ENCODE results near the gene RAB8B. TPM values are rescaled to one million over a fixed set of nuclear protein-coding genes. Genes with fewer than 3 reads are reported as not detected.
"Not testable (repeated sequence)": the region's sequence is repeated elsewhere in the genome, so short reads cannot be mapped to it uniquely, and the experiment has no call there.

Gene RAB8B
- polyA plus RNA-seq, 1 donor: 23.2 TPM

GRCh38 chr15:63233667-63234423 is 44.4 kb downstream of the RAB8B start:
- H3K9me3 ChIP-seq (ENCODE audit: control insufficient read depth, low read depth, low read length): no peaks in the 10 kb centered on the region

GRCh38 chr15:63234451-63234870 is 45.1 kb downstream of the RAB8B start:
- peaks cover 14% of the 10 kb centered on the region for H3K4me1 ChIP-seq (ENCODE audit: control insufficient read depth, insufficient read depth, low read length)
- no peaks in the 10 kb centered on the region for H3K27me3 ChIP-seq (ENCODE audit: control insufficient read depth, insufficient read depth, low read length)
- peak overlapping the region; percentile 79 for H3K27ac ChIP-seq (ENCODE audit: low read length)
- H3K9me3 ChIP-seq (ENCODE audit: control insufficient read depth, low read depth, low read length): no peaks in the 10 kb centered on the region
- no peak overlapping the region for H3K4me3 ChIP-seq (ENCODE audit: low read length)
- no peaks in the 10 kb centered on the region for H3K36me3 ChIP-seq (ENCODE audit: control insufficient read depth, insufficient read depth, low read length)
- peak; percentile 77 to 88 for DNase-seq
- WGBS (ENCODE audit: insufficient coverage, low lambda C conversion rate): 80% methylated on average over 1 of the region's 5 CpGs

More at GRCh38 chr15:63233667-63234423, 44.4 kb downstream of the RAB8B start:
- H3K27ac ChIP-seq (ENCODE audit: low read length): peak overlapping the region; percentile 79
- 29% methylated on average over 2 of the region's 5 CpGs for WGBS (ENCODE audit: insufficient coverage, low lambda C conversion rate)
- H3K4me1 ChIP-seq (ENCODE audit: control insufficient read depth, insufficient read depth, low read length): peaks cover 14% of the 10 kb centered on the region
- H3K36me3 ChIP-seq (ENCODE audit: control insufficient read depth, insufficient read depth, low read length): no peaks in the 10 kb centered on the region
- no peaks in the 10 kb centered on the region for H3K27me3 ChIP-seq (ENCODE audit: control insufficient read depth, insufficient read depth, low read length)
- peak in 1 of 2 donors; percentile 22 for DNase-seq
- H3K4me3 ChIP-seq (ENCODE audit: low read length): no peak overlapping the region

- DNase-seq: no peak
- Histone ChIP-seq H3K4me3 (ENCODE audit: low read length) (no peak overlapping the region), H3K27ac (ENCODE audit: low read length) (no peak overlapping the region), H3K4me1 (ENCODE audit: control insufficient read depth, insufficient read depth, low read length) (peaks cover 14% of the 10 kb centered on the region), H3K36me3 (ENCODE audit: control insufficient read depth, insufficient read depth, low read length) (no peaks in the 10 kb centered on the region), H3K9me3 (ENCODE audit: control insufficient read depth, low read depth, low read length) (no peaks in the 10 kb centered on the region), H3K27me3 (ENCODE audit: control insufficient read depth, insufficient read depth, low read length) (no peaks in the 10 kb centered on the region)
These were observed 46.9 kb downstream of the RAB8B start for GRCh38 chr15:63236272-63236671.

- not testable (repeated sequence) for H3K27me3 ChIP-seq (ENCODE audit: control insufficient read depth, insufficient read depth, low read length); H3K9me3 ChIP-seq (ENCODE audit: control insufficient read depth, low read depth, low read length); DNase-seq; H3K4me3 ChIP-seq (ENCODE audit: low read length); H3K27ac ChIP-seq (ENCODE audit: low read length); H3K36me3 ChIP-seq (ENCODE audit: control insufficient read depth, insufficient read depth, low read length)
- 100% methylated on average over 1 of the region's 1 CpG for WGBS (ENCODE audit: insufficient coverage, low lambda C conversion rate)
- H3K4me1 ChIP-seq (ENCODE audit: control insufficient read depth, insufficient read depth, low read length): peaks cover 14% of the 10 kb centered on the region
These were observed 47.7 kb downstream of the RAB8B start for GRCh38 chr15:63237086-63237485.

- Histone ChIP-seq H3K4me1 (ENCODE audit: control insufficient read depth, insufficient read depth, low read length) (peaks cover 14% of the 10 kb centered on the region), H3K4me3 (ENCODE audit: low read length) (no peak overlapping the region), H3K36me3 (ENCODE audit: control insufficient read depth, insufficient read depth, low read length) (no peaks in the 10 kb centered on the region), H3K9me3 (ENCODE audit: control insufficient read depth, low read depth, low read length) (no peaks in the 10 kb centered on the region), H3K27me3 (ENCODE audit: control insufficient read depth, insufficient read depth, low read length) (no peaks in the 10 kb centered on the region), H3K27ac (ENCODE audit: low read length) (no peak overlapping the region)
- no peak for DNase-seq
These were observed 48.8 kb downstream of the RAB8B start for GRCh38 chr15:63238171-63238570.

GRCh38 chr15:63238796-63239195 is 49.4 kb downstream of the RAB8B start:
- DNase-seq: no peak
- no CpG with 5 or more reads among the region's 1 CpG for WGBS (ENCODE audit: insufficient coverage, low lambda C conversion rate)
- H3K9me3 ChIP-seq (ENCODE audit: control insufficient read depth, low read depth, low read length): no peaks in the 10 kb centered on the region
- peaks cover 11% of the 10 kb centered on the region for H3K4me1 ChIP-seq (ENCODE audit: control insufficient read depth, insufficient read depth, low read length)
- no peaks in the 10 kb centered on the region for H3K36me3 ChIP-seq (ENCODE audit: control insufficient read depth, insufficient read depth, low read length)
- no peak overlapping the region for H3K27ac ChIP-seq (ENCODE audit: low read length)
- H3K4me3 ChIP-seq (ENCODE audit: low read length): no peak overlapping the region
- H3K27me3 ChIP-seq (ENCODE audit: control insufficient read depth, insufficient read depth, low read length): no peaks in the 10 kb centered on the region

- H3K27me3 ChIP-seq (ENCODE audit: control insufficient read depth, insufficient read depth, low read length): no peaks in the 10 kb centered on the region
- no peaks in the 10 kb centered on the region for H3K9me3 ChIP-seq (ENCODE audit: control insufficient read depth, low read depth, low read length)
- 80% methylated on average over 2 of the region's 3 CpGs for WGBS (ENCODE audit: insufficient coverage, low lambda C conversion rate)
- H3K36me3 ChIP-seq (ENCODE audit: control insufficient read depth, insufficient read depth, low read length): no peaks in the 10 kb centered on the region
- no peak for DNase-seq
- no peak overlapping the region for H3K4me3 ChIP-seq (ENCODE audit: low read length)
- H3K4me1 ChIP-seq (ENCODE audit: control insufficient read depth, insufficient read depth, low read length): no peaks in the 10 kb centered on the region
- no peak overlapping the region for H3K27ac ChIP-seq (ENCODE audit: low read length)
These were observed 50.7 kb downstream of the RAB8B start for GRCh38 chr15:63240109-63240508.

GRCh38 chr15:63241316-63241715 is 51.9 kb downstream of the RAB8B start:
- DNase-seq: no peak
- Histone ChIP-seq H3K36me3 (ENCODE audit: control insufficient read depth, insufficient read depth, low read length) (peaks cover 7% of the 10 kb centered on the region), H3K27ac (ENCODE audit: low read length) (no peak overlapping the region), H3K27me3 (ENCODE audit: control insufficient read depth, insufficient read depth, low read length) (no peaks in the 10 kb centered on the region), H3K4me3 (ENCODE audit: low read length) (no peak overlapping the region), H3K9me3 (ENCODE audit: control insufficient read depth, low read depth, low read length) (no peaks in the 10 kb centered on the region), H3K4me1 (ENCODE audit: control insufficient read depth, insufficient read depth, low read length) (no peaks in the 10 kb centered on the region)
- WGBS (ENCODE audit: insufficient coverage, low lambda C conversion rate): no CpG with 5 or more reads among the region's 1 CpG

- no peak overlapping the region for H3K27ac ChIP-seq (ENCODE audit: low read length)
- no peaks in the 10 kb centered on the region for H3K27me3 ChIP-seq (ENCODE audit: control insufficient read depth, insufficient read depth, low read length)
- H3K4me1 ChIP-seq (ENCODE audit: control insufficient read depth, insufficient read depth, low read length): peaks cover 10% of the 10 kb centered on the region
- no peak overlapping the region for H3K4me3 ChIP-seq (ENCODE audit: low read length)
- H3K36me3 ChIP-seq (ENCODE audit: control insufficient read depth, insufficient read depth, low read length): peaks cover 13% of the 10 kb centered on the region
- WGBS (ENCODE audit: insufficient coverage, low lambda C conversion rate): 80% methylated on average over 1 of the region's 1 CpG
- no peak for DNase-seq
- H3K9me3 ChIP-seq (ENCODE audit: control insufficient read depth, low read depth, low read length): no peaks in the 10 kb centered on the region
These were observed 53.7 kb downstream of the RAB8B start for GRCh38 chr15:63243101-63243500.

- H3K27me3 ChIP-seq (ENCODE audit: control insufficient read depth, insufficient read depth, low read length): no peaks in the 10 kb centered on the region
- WGBS (ENCODE audit: insufficient coverage, low lambda C conversion rate): no CpG with 5 or more reads among the region's 1 CpG
- DNase-seq: no peak
- peaks cover 13% of the 10 kb centered on the region for H3K36me3 ChIP-seq (ENCODE audit: control insufficient read depth, insufficient read depth, low read length)
- H3K9me3 ChIP-seq (ENCODE audit: control insufficient read depth, low read depth, low read length): no peaks in the 10 kb centered on the region
- H3K4me3 ChIP-seq (ENCODE audit: low read length): no peak overlapping the region
- peaks cover 10% of the 10 kb centered on the region for H3K4me1 ChIP-seq (ENCODE audit: control insufficient read depth, insufficient read depth, low read length)
- no peak overlapping the region for H3K27ac ChIP-seq (ENCODE audit: low read length)
These were observed 54.4 kb downstream of the RAB8B start for GRCh38 chr15:63243776-63244175.

GRCh38 chr15:63244399-63244798 is 55.0 kb downstream of the RAB8B start:
- no peak for DNase-seq
- no peaks in the 10 kb centered on the region for H3K27me3 ChIP-seq (ENCODE audit: control insufficient read depth, insufficient read depth, low read length)
- peaks cover 13% of the 10 kb centered on the region for H3K36me3 ChIP-seq (ENCODE audit: control insufficient read depth, insufficient read depth, low read length)
- H3K9me3 ChIP-seq (ENCODE audit: control insufficient read depth, low read depth, low read length): no peaks in the 10 kb centered on the region
- H3K27ac ChIP-seq (ENCODE audit: low read length): no peak overlapping the region
- WGBS (ENCODE audit: insufficient coverage, low lambda C conversion rate): 89% methylated on average over 1 of the region's 4 CpGs
- H3K4me1 ChIP-seq (ENCODE audit: control insufficient read depth, insufficient read depth, low read length): peaks cover 10% of the 10 kb centered on the region
- H3K4me3 ChIP-seq (ENCODE audit: low read length): no peak overlapping the region

Data from large intestine (tissue), 3 donors.